ENCODE measurements around the gene ZC3H7B.

GRCh38 chr22:41339823-41340222 is 38.5 kb downstream of the ZC3H7B start:
- TF ChIP-seq CTCF (IDR thresholded peaks at IDR 0.05), result no peak
- TF ChIP-seq POLR2A (IDR thresholded peaks at IDR 0.05), result no peak
- TF ChIP-seq POLR2AphosphoS5 (IDR thresholded peaks at IDR 0.05; ENCODE audit: insufficient read depth in 1 of 2, low read depth in 1 of 2), result no peak
